Stimulated activated CD4-positive, alpha-beta T cell treated with anti-CD3 and anti-CD28 coated beads, Interleukin-12 subunit alpha, Interleukin-12 subunit beta, amount 100 ng/mL, for 48 hours (primary cell): ENCODE results near the gene CNR2.
"Not testable (repeated sequence)": the region's sequence is repeated elsewhere in the genome, so short reads cannot be mapped to it uniquely, and the experiment has no call there.

Experiments used
- DNase-seq, 3 donors: peaks; one replicate each; pipeline ENCODE4 v3.0.0-alpha.2; 2020; ENCODE audit warnings: low read depth in 2 of 3, low spot score in 1 of 3

Gene CNR2

GRCh38 chr1:23916209-23917131, 3.3 kb upstream of the CNR2 start:
- peak; percentile 28 to 30 (median 29) for DNase-seq

DNA sequence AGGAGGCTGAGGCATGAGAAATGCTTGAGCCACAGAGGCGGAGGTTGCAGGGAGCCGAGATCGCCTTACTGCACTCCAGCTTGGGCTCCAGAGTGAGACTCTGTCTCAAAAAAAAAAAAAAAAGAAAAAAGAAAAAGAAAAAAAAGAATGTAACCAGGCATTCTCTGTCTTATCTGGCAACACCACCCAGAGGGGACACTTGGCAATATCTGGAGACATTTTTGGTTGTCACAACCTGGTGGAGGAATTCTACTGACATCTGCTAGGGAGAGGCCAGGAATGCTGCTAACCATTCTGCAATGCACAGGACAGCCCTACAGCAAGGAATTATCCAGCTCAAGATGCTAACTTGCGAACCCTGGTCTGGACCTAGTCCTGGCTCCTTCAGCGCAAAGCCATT, 2.3 kb upstream of the CNR2 start:
- no peak for DNase-seq

DNA sequence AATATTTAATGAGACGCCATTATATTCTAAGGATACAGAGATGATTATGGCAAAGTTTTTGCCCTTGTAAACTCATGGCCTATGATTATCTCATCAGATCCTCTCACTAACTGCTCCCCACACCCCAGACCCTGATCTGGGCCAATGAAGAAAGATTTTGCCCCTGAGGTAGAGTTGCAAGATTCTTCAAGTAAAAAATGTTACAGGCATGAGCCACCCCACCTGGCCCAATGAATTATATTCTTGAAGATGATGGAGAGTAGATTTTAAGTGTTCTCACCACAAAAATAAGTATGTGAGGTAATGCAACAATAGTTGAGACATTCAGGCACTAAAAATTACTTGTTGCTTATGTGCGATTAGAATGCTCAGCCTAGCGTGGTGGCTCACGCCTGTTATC, 1.8 kb upstream of the CNR2 start:
- no peak for DNase-seq

DNA sequence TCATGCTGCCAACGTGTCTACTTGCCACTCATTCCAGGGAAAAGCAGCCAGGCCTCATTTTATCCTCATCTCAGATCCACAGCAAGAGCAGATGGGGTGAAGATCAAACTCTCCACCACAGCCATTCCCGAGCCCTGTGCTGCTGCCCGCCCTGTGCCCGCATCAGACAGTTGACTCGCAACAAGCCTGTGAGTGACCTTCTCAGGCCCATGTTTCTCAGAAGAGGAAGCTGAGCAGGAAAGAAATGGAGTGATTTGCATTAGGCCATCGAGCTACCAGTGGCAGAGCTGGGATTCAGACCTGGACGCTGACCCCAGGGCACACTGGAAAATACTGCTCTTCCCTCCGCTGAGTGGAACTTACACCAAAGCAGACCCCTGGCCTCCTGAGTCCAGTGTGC, 1.2 kb downstream of the CNR2 start:
- no peak for DNase-seq

- DNase-seq = no peak
These were observed 2.5 kb downstream of the CNR2 start for GRCh38 chr1:23910553-23911246.

GRCh38 chr1:23910144-23910543, 3.0 kb downstream of the CNR2 start:
- DNase-seq = no peak

GRCh38 chr1:23909412-23909811, 3.8 kb downstream of the CNR2 start:
- DNase-seq = no peak

- DNase-seq = no peak
These were observed 4.5 kb downstream of the CNR2 start for GRCh38 chr1:23908453-23909341.

- no peak for DNase-seq
These were observed 6.4 kb downstream of the CNR2 start for GRCh38 chr1:23906731-23907130.

DNA sequence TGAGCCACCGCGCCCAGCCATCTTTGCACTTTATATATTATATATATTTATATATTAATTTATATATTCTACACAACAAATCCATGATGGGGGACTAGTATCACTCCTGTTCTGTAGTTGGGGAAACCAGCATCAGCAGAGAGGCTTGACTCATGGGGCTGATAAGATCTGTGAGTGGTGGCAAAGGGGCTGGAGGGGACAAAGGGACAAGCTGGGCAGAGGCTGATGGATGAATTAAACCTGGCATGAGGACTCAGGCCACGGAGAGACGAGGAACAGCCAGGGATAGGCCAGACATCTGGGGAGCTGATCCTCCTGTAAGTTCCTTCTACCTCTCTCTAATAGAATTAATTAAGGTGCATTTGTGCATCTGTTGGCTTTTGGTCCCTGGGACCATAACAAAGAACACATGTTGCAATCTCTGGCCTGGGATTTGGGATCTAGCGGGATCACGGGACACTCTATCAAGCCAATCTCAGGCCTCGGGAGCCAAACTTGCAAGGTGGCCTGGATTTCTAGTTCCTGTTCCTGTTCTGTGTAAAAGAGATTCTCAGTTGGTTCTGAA, 7.6 kb downstream of the CNR2 start:
- no peak for DNase-seq

GRCh38 chr1:23904748-23905357, 8.3 kb downstream of the CNR2 start:
- peak; percentile 38 to 45 (median 39) for DNase-seq

GRCh38 chr1:23903754-23904153, 9.4 kb downstream of the CNR2 start:
- DNase-seq = no peak

GRCh38 chr1:23902321-23903278, 10.6 kb downstream of the CNR2 start:
- no peak for DNase-seq

GRCh38 chr1:23900017-23900416, 13.1 kb downstream of the CNR2 start:
- not testable (repeated sequence) for DNase-seq

GRCh38 chr1:23899070-23899469, 14.1 kb downstream of the CNR2 start:
- DNase-seq = no peak

- DNase-seq = no peak
These were observed 16.1 kb downstream of the CNR2 start for GRCh38 chr1:23897083-23897482.

DNA sequence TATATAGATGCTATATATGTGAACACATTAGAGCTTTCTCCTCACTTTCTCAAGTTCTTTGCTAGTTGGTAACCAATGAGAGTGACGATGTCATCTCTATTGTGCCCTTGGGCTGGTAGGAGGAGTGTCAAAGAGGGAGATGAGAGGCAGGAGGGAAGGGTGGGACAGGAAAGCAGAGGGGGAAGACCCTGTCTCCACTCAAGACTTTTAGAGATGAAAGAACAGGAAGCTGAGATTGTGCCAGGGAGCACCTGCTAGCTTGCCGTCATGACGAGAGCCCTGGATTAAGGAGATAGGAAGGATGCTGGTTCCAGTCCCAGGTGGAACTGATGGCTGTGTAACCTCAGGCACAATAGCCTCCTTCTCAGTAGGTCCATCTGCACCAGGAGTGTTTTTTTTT, 16.7 kb downstream of the CNR2 start:
- no peak for DNase-seq

GRCh38 chr1:23895993-23896392, 17.2 kb downstream of the CNR2 start:
- no peak for DNase-seq

DNA sequence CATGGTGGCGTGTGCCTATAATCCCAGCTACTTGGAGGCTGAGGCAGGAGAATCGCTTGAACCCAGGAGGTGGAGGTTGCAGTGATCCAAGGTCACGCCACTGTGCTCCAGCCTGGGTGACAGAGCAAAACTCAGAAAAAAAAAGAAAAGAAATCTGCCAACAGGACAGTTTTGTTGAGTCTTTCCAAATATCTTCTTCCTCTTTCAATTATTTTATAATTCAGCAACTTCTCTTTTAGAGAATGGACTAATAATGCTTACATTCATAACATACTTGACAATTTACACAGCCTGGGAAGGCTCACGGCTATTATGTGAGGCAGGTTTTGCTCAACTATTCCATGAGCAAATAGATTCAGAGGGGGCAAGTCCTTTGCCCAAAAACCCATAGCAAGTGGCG, 18.1 kb downstream of the CNR2 start:
- no peak for DNase-seq

DNA sequence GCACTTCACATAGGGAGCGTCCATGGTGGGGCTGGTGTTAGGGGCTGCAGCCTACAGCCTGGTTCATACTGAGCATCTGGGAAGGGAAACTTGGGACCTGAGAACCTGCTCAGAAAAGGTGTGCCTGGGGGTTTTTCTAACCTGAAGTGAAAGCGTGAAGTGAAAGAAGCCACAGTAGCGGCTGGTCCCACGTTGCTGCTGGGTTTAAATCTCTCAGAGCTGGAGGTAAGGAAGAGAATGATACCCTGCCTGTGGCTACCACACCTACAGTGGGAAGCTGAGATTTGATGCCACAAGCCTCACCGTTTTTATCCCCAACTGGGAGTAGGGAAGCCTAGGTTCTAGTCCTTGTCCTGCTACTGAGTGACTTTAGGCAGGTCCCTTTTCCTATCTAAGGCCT, 24.1 kb downstream of the CNR2 start:
- no peak for DNase-seq
